HAP-1 (cell line): ENCODE measurements around the gene NAA10.

Experiments used
- DNase-seq, 2 experiments: peaks; one replicate each; pipeline ENCODE4 v3.0.0-alpha.2; 2016 to 2020; ENCODE audit warnings: low spot score in 2 of 2
- H3K27me3 ChIP-seq: fragments of 250-450 bp; sonication (Bioruptor Pico); 2 replicates; pipeline ENCODE4 v1.5.1; 2020; ENCODE audit warnings: low read depth, mild to moderate bottlenecking, moderate library complexity
- H3K36me3 ChIP-seq: fragments of 250-450 bp; sonication (Bioruptor Pico); replicated peaks from 2 replicates; pipeline ENCODE4 v1.5.1; 2020; ENCODE audit warnings: mild to moderate bottlenecking
- H3K4me1 ChIP-seq: fragments of 250-450 bp; sonication (Bioruptor Pico); 2 replicates; pipeline ENCODE4 v1.5.1; 2020; ENCODE audit warnings: mild to moderate bottlenecking
- H3K4me3 ChIP-seq: fragments of 250-450 bp; sonication (Bioruptor Pico); 2 replicates; pipeline ENCODE4 v1.5.1; 2020; ENCODE audit warnings: mild to moderate bottlenecking, moderate library complexity
- H3K9me3 ChIP-seq: fragments of 250-450 bp; sonication (Bioruptor Pico); 2 replicates; pipeline ENCODE4 v1.5.1; 2020; ENCODE audit warnings: mild to moderate bottlenecking, moderate library complexity
- in situ Hi-C: fragments of 300-500 bp; cut with MboI; formaldehyde crosslinking; loops from 3 replicates; pipeline ENCODE4 v1.14.3; 2020; ENCODE audit warnings: low sequenced_read_pairs, inconsistent platforms, mixed read lengths

Gene NAA10

GRCh38 chrX:153934148-153934761 is 582 bp downstream of the NAA10 start:
- no peak for DNase-seq
- in situ Hi-C loops, result no loop called here
- H3K9me3 ChIP-seq, result no peaks in the 10 kb centered on the region
- 0 out of 2 replicates have a peak, but pooled peaks cover 3% of the 10 kb centered on the region for H3K4me1 ChIP-seq
- H3K4me3 ChIP-seq, result peak overlapping the region; percentile 79
- H3K36me3 ChIP-seq, result peaks cover 36% of the 10 kb centered on the region
- H3K27me3 ChIP-seq, result no peaks in the 10 kb centered on the region

GRCh38 chrX:153933748-153934147 is 1.1 kb downstream of the NAA10 start:
- DNase-seq, result no peak
- H3K4me3 ChIP-seq, result peak overlapping the region; percentile 79
- H3K9me3 ChIP-seq, result no peaks in the 10 kb centered on the region
- in situ Hi-C loops, result no loop called here
- peaks cover 37% of the 10 kb centered on the region for H3K36me3 ChIP-seq
- no peaks in the 10 kb centered on the region for H3K27me3 ChIP-seq
- H3K4me1 ChIP-seq, result 0 out of 2 replicates have a peak, but pooled peaks cover 3% of the 10 kb centered on the region

GRCh38 chrX:153932220-153932915 is 2.5 kb downstream of the NAA10 start:
- Histone ChIP-seq H3K9me3 (no peaks in the 10 kb centered on the region), H3K27me3 (no peaks in the 10 kb centered on the region), H3K4me1 (peaks cover 6% of the 10 kb centered on the region; the same call in 1 of the 2 replicates), H3K4me3 (no peak overlapping the region), H3K36me3 (peaks cover 37% of the 10 kb centered on the region)
- in situ Hi-C loops, result no loop called here
- no peak for DNase-seq

GRCh38 chrX:153931748-153932147 is 3.1 kb downstream of the NAA10 start:
- Histone ChIP-seq H3K9me3 (no peaks in the 10 kb centered on the region), H3K4me1 (peaks cover 12% of the 10 kb centered on the region), H3K4me3 (no peak overlapping the region), H3K36me3 (peaks cover 37% of the 10 kb centered on the region), H3K27me3 (no peaks in the 10 kb centered on the region)
- in situ Hi-C loops, result no loop called here
- no peak for DNase-seq

GRCh38 chrX:153931151-153931550 is 3.7 kb downstream of the NAA10 start:
- H3K4me1 ChIP-seq, result peaks cover 18% of the 10 kb centered on the region

GRCh38 chrX:153930011-153930910 is 4.6 kb downstream of the NAA10 start:
- peaks cover 37% of the 10 kb centered on the region for H3K36me3 ChIP-seq
- DNase-seq, result no peak
- H3K27me3 ChIP-seq, result no peaks in the 10 kb centered on the region
- H3K9me3 ChIP-seq, result no peaks in the 10 kb centered on the region
- in situ Hi-C loops, result no loop called here
- no peak overlapping the region for H3K4me3 ChIP-seq
- H3K4me1 ChIP-seq, result peaks cover 23% of the 10 kb centered on the region

More at GRCh38 chrX:153931151-153931550, 3.7 kb downstream of the NAA10 start:
- in situ Hi-C loops, result no loop called here
- Histone ChIP-seq H3K9me3 (no peaks in the 10 kb centered on the region), H3K4me3 (no peak overlapping the region), H3K27me3 (no peaks in the 10 kb centered on the region), H3K36me3 (peaks cover 37% of the 10 kb centered on the region)
- DNase-seq, result no peak

GRCh38 chrX:153929576-153929975 is 5.3 kb downstream of the NAA10 start:
- DNase-seq, result no peak
- H3K4me1 ChIP-seq, result peaks cover 29% of the 10 kb centered on the region
- H3K27me3 ChIP-seq, result no peaks in the 10 kb centered on the region
- peaks cover 37% of the 10 kb centered on the region for H3K36me3 ChIP-seq
- H3K9me3 ChIP-seq, result no peaks in the 10 kb centered on the region
- no peak overlapping the region for H3K4me3 ChIP-seq
- in situ Hi-C loops, result no loop called here

- H3K4me1 ChIP-seq, result peaks cover 36% of the 10 kb centered on the region
- DNase-seq, result no peak
- H3K36me3 ChIP-seq, result peaks cover 37% of the 10 kb centered on the region
- in situ Hi-C loops, result no loop called here
- no peaks in the 10 kb centered on the region for H3K9me3 ChIP-seq
- no peaks in the 10 kb centered on the region for H3K27me3 ChIP-seq
- no peak overlapping the region for H3K4me3 ChIP-seq
Observed at GRCh38 chrX:153928846-153929245, 6.0 kb downstream of the NAA10 start.

GRCh38 chrX:153927922-153928760 is 6.7 kb downstream of the NAA10 start:
- in situ Hi-C loops, result no loop called here
- no peaks in the 10 kb centered on the region for H3K27me3 ChIP-seq
- H3K36me3 ChIP-seq, result peaks cover 37% of the 10 kb centered on the region
- DNase-seq, result peak; percentile 97 to 98
- peaks cover 37% of the 10 kb centered on the region for H3K4me1 ChIP-seq
- peak overlapping the region; percentile 50 for H3K4me3 ChIP-seq
- no peaks in the 10 kb centered on the region for H3K9me3 ChIP-seq

- Histone ChIP-seq H3K4me1 (peaks cover 40% of the 10 kb centered on the region), H3K27me3 (no peaks in the 10 kb centered on the region), H3K4me3 (peak overlapping the region; percentile 50), H3K36me3 (peaks cover 32% of the 10 kb centered on the region), H3K9me3 (no peaks in the 10 kb centered on the region)
- in situ Hi-C loops, result no loop called here
- peak in 1 of 2 experiments; percentile 20 for DNase-seq
Observed at GRCh38 chrX:153927672-153927921, 7.2 kb downstream of the NAA10 start.

GRCh38 chrX:153926858-153927671 is 7.8 kb downstream of the NAA10 start:
- peaks cover 27% of the 10 kb centered on the region for H3K36me3 ChIP-seq
- peaks cover 40% of the 10 kb centered on the region for H3K4me1 ChIP-seq
- in situ Hi-C loops, result no loop called here
- peak; percentile 73 to 78 for DNase-seq
- H3K4me3 ChIP-seq, result peak overlapping the region; percentile 50
- no peaks in the 10 kb centered on the region for H3K9me3 ChIP-seq
- no peaks in the 10 kb centered on the region for H3K27me3 ChIP-seq

- peaks cover 40% of the 10 kb centered on the region for H3K4me1 ChIP-seq
- no peaks in the 10 kb centered on the region for H3K27me3 ChIP-seq
- DNase-seq, result peak in 1 of 2 experiments; percentile 46
- no peaks in the 10 kb centered on the region for H3K9me3 ChIP-seq
- peaks cover 21% of the 10 kb centered on the region for H3K36me3 ChIP-seq
- peak overlapping the region; percentile 50 for H3K4me3 ChIP-seq
- in situ Hi-C loops, result no loop called here
Observed at GRCh38 chrX:153926552-153926857, 8.3 kb downstream of the NAA10 start.
